ENCODE results near the gene RESF1. TPM values are rescaled to one million over a fixed set of nuclear protein-coding genes. Genes with fewer than 3 reads are reported as not detected.

RESF1 gene
- total RNA-seq, 1 experiment from 2014 or later, result 23.6 TPM

GRCh38 chr12:32005496-32006125 is 46.4 kb downstream of the RESF1 start:
- DNase-seq (ENCODE audit: low read depth), result no peak

Other genes starting within 250 kb of the RESF1 start
- 13.9 and 26.5 TPM in 2 replicates for gene AMN1, start 230.4 kb upstream of the RESF1 start, total RNA-seq (2014; rRNA removed; shearing (Covaris generic))
- gene BICD1, start 147.4 kb downstream of the RESF1 start, total RNA-seq (2014; rRNA removed; shearing (Covaris generic)), result 6.8 and 13.3 TPM in 2 replicates

All from M059J (cell line).